A549 (cell line): ENCODE data around the gene NUDCD3.

ENCODE experiments used
- CEBPB ChIP-seq, 2 experiments: fragments of >200 bp in 1 of 2; sonication (Bioruptor Twin) in 1 of 2; formaldehyde crosslinking in 1 of 2; IDR thresholded peaks; 2 replicates each; pipeline ENCODE4 v1.6.1; 2012 to 2016
- CHD2 ChIP-seq: fragments of 150-350 bp; IDR thresholded peaks from 2 replicates; pipeline ENCODE4 v1.6.1; 2014; ENCODE audit warnings: low read length; ENCODE audit not compliant: partially characterized antibody
- HOXA7 ChIP-seq: fragments of 250-450 bp; sonication (Bioruptor Pico); IDR thresholded peaks from 2 replicates; pipeline ENCODE4 v1.5.0; 2020; ENCODE audit warnings: mild to moderate bottlenecking, moderate library complexity
- MAFK ChIP-seq: fragments of 450-650 bp; IDR thresholded peaks from 2 replicates; pipeline ENCODE4 v1.6.1; 2014; ENCODE audit not compliant: partially characterized antibody
- POLR2A ChIP-seq: IDR thresholded peaks from 2 replicates; pipeline ENCODE4 v1.6.1; 2012; ENCODE audit warnings: mild to moderate bottlenecking, low read length
- RAD21 ChIP-seq, 2 experiments: fragments of >200 bp in 1 of 2; sonication (Bioruptor Twin) in 1 of 2; formaldehyde crosslinking in 1 of 2; IDR thresholded peaks in 1 of 2; conservative IDR thresholded peaks in 1 of 2; 2 replicates in 1 of 2; 3 replicates in 1 of 2; pipeline ENCODE4 v1.6.1; 2012 to 2018; ENCODE audit warnings: inconsistent platforms in 1 of 2
- RNF2 ChIP-seq: fragments of 200-600 bp; sonication (generic); IDR thresholded peaks from 2 replicates; pipeline ENCODE4 v1.6.1; 2016; ENCODE audit warnings: low read depth, mild to moderate bottlenecking, antibody characterized with exemption, moderate library complexity, borderline replicate concordance
- TF ChIP-seq, protein P1 (sequence below): fragments of >200 bp; sonication (Bioruptor Twin); formaldehyde crosslinking; IDR thresholded peaks from 3 replicates; pipeline ENCODE4 v1.5.1; 2016

- TF ChIP-seq CEBPB (IDR thresholded peaks at IDR 0.05) (no peak), HOXA7 (no peak), RNF2 (no peak), POLR2A (no peak), RAD21 (conservative IDR thresholded peaks at IDR 0.05 in 1 of 2, IDR thresholded peaks at IDR 0.05 in 1 of 2) (no peak), MAFK (no peak), CHD2 (no peak)
- TF ChIP-seq, protein P1, sequence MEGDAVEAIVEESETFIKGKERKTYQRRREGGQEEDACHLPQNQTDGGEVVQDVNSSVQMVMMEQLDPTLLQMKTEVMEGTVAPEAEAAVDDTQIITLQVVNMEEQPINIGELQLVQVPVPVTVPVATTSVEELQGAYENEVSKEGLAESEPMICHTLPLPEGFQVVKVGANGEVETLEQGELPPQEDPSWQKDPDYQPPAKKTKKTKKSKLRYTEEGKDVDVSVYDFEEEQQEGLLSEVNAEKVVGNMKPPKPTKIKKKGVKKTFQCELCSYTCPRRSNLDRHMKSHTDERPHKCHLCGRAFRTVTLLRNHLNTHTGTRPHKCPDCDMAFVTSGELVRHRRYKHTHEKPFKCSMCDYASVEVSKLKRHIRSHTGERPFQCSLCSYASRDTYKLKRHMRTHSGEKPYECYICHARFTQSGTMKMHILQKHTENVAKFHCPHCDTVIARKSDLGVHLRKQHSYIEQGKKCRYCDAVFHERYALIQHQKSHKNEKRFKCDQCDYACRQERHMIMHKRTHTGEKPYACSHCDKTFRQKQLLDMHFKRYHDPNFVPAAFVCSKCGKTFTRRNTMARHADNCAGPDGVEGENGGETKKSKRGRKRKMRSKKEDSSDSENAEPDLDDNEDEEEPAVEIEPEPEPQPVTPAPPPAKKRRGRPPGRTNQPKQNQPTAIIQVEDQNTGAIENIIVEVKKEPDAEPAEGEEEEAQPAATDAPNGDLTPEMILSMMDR, result no peak
Measured at GRCh38 chr7:44393238-44394111, 97.0 kb downstream of the NUDCD3 start.
